ENCODE data around the gene PKHD1.

PKHD1 gene

GRCh38 chr6:51778666-51779065, 308.7 kb downstream of the PKHD1 start:
- no peak for DNase-seq

- DNase-seq: no peak
Observed at GRCh38 chr6:51777618-51778017, 309.8 kb downstream of the PKHD1 start.

DNA sequence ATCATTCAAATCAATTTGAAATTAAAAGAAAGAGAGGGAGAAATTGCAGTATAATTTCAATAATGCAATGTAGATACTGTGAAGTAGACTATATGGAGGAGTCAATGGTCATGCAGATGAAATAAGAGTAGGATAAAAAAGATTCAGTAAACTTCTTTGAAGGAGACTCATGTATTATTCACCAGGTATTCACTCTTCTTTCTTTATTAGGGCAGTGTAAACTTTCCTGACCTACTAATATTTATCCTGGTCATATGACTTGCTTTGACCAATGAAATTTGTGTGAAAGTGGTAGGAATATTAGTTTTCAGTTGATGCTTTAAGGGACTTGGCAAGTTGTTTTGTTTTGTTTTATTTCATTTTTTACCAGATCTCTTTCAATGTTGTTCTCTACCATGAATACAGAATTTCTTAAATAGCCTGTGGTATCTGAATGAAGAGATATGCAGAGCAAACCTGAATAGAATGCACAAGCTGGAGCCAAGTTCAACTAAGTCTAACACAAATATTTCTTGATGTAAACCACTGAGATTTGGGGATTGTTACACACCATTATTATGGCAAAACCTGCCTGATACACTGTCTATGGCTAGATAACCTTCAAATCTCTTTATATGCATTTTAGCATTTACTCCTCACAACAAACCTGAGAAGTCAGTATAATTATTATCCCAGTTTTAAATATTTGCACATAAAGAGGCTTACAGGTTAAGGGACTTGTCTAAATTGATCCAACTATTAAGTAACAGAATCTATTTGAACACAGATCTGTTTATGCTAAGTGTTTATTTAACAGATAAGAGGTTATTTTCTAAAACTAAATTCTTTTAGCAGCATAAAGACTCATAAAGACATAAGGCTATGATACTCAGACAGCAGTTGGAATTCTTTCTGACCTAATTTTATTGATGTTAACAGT, 311.2 kb downstream of the PKHD1 start:
- no peak for DNase-seq

DNA sequence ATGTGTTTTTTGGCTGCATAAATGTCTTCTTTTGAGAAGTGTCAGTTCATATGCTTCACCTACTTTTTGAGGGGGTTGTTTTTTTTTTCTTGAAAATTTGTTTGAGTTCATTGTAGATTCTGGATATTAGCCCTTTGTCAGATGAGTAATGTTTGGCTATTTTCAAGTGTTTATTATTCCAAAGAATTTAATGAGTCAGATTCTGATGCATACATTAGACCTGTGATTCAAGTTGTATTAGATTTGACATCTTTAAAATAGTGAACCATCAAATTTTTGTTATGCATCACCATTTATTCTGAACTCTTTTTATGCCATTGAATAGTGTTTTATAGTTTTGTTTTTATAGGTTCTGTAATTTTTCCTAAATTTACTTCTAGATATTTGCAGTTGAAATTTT, 319.3 kb downstream of the PKHD1 start:
- no peak for DNase-seq

DNA sequence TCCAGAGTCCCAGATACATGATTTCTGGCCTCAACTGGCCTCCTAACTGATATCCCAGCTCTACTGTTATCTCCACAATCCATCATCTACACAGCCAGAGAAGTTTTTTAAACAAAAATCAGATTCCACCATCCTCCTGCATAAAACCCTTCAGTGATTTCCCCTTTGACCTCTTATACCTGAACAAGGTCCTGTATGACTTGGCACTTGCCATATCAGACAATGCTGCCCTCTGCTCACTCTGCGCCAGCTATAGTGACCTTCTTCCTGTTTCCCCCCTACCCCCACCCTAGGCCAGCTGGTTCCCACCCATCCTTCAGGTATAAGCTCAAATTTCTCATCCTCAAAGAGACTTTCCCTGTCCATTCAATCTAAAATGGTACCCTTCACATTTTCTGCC, 322.2 kb downstream of the PKHD1 start:
- DNase-seq: no peak

GRCh38 chr6:51753635-51754034, 333.8 kb downstream of the PKHD1 start:
- no peak for DNase-seq

GRCh38 chr6:51743999-51744398, 343.4 kb downstream of the PKHD1 start:
- no peak for DNase-seq

DNA sequence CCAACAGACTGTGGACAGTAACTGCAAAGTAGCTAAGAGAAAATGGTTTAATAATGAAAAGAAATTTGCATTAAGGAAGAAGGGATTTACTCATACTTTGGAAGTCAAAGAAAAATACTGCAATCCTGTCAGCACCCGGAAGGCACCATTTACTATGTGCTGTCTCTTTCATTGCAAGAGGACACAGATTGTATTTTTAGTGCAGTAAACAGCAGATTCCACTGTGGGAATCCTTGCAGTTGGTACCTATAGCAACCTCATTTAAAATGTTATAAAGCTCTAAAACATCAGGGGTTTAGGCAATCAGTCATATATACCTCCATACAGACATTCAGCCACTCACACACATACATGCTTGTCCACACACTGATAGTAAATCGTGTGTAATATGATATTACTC, 346.8 kb downstream of the PKHD1 start:
- DNase-seq: no peak

DNA sequence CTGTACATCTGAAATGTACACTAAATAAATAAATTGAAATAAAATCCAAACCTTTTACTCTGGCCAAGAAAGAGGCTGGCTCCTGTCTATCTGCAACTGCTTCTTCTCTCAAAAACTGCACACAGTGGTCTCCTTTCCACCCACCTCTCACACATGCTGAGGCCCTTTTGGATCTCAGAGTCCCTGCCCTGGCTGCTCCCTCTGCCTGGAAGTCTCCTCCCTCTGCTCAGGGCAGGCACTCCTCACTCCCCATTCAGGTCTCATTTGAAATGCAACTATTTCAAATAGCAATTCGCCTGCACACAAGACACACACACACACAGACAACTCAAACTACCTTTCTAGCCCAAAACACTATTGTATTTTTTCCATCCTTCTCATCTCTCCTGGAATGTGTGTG, 348.8 kb downstream of the PKHD1 start:
- no peak for DNase-seq

GRCh38 chr6:51737580-51738360, 349.6 kb downstream of the PKHD1 start:
- no peak for DNase-seq

GRCh38 chr6:51725155-51725554, 362.3 kb downstream of the PKHD1 start:
- no peak for DNase-seq

DNA sequence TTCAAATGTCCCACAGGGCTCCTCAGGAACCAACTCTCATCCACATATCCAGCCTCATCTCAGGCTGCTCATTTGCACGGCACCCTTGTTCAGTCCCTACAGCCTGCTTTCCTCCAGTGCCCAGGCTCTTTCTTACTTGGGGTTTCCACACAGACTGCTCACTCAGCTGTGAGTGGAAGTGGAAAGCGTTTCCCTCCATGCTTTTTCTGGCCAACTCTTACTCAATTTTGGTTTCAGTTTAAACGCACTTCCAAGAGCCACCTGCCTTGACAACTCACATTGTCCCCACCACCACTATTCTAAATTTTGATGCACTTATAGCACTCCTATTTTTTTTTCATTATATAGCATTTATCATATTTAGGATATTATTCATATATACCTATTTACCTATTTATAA, 367.1 kb downstream of the PKHD1 start:
- DNase-seq: no peak

DNA sequence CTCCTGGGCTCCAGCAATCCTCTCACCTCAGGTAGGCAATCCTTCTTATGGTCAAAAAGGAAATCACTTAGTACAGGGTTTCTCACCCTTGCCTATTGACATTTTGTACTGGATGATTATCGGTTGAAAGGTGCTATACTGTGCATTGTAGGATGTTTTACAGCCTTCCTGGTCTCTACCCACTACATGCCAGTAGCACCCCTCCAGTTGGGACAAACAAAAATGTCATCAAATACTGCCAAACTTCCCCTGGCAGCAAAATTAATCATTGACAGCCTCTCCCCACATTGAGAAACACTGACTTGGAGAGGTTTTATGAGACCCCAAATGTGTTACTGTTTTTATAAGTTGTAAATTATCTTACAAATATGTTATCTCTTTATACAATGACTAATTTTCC, 368.1 kb downstream of the PKHD1 start:
- no peak for DNase-seq

DNA sequence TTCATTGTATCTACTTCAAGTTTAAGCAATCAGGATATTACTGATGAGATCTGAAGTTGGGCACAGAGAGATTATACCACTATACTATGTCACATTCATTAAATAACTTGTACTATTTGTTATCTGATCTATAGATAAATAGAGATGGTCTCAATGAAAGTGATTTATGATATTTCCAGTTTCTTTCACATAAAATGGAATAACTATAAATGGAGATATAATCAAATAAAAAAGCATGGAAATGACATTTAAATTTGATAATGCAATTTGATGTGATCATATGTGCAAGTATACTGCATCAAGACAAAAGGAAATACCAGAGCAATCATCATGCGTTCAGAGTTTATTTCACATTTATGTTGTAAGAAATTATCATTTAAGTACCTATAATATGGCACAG, 368.9 kb downstream of the PKHD1 start:
- DNase-seq: no peak

DNA sequence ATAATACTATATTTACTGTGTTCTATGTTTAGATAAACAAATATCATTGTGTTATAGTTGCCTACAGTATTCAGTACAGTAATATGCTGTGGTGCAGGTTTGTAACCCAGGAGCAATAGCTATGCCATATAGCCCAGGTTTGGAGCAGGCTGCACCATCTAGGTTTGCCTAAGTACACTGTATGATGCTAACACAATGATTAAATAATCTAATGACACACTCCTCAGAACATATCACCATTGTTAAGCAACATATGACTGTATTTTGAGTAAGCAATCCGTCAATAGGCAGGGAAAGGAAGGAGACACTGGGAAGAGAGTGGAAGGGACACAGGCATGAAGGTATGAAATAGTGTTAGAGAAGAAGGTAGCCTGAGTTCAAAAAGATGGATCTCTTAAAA, 369.9 kb downstream of the PKHD1 start:
- DNase-seq: no peak

GRCh38 chr6:51711876-51712275, 375.5 kb downstream of the PKHD1 start:
- no peak for DNase-seq

- DNase-seq: no peak
Observed at GRCh38 chr6:51706086-51706485, 381.3 kb downstream of the PKHD1 start.

DNA sequence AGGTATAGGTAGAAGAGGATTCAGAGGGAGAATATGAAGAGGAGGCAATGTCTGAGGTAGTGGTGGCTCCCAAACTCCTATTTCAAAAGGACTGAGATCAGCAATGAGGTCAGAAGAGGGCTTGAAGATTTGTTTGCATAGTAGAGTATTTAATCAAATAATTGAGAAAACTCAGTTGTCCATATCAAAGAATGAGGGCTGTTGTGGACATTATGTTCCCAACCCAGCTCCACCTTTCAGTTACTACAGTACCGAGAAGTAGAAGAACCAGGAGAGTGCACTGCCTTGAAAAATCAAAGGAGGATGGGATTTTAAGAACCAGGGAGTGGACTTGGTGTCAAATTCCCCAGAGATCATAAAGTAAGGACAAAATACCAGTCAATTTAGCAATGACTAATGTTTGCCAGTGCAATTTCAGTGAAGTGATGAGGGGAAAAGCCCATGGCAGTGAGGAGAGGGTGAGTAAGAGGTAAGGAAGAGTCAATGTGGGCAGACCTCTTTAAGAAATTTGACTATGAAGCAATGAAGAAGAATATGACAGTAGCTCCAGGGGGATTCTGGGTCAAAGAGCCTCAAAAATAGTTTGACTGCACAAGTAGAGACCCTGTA, 382.4 kb downstream of the PKHD1 start:
- DNase-seq: no peak

GRCh38 chr6:51702851-51703250, 384.6 kb downstream of the PKHD1 start:
- no peak for DNase-seq

GRCh38 chr6:51684603-51685002, 402.8 kb downstream of the PKHD1 start:
- DNase-seq: no peak

DNA sequence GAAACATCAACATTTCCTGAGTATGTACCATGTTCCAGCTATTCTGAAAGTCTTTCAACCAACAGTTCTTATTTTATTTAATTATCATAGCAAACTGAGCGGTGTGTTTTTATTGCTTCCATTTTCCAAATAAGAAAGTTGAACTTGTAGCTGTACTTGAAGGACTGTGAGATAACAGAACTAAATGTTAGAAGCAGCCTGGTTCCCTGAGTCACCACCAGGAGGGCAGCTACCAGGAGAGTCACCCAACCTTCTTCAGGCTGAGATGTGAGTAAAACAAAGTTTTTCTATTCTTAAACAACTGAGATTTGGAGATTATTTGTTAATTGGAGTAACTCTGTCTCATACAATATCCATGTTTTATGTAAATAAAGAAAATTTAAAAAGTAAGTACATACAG, 403.4 kb downstream of the PKHD1 start:
- DNase-seq: no peak

- DNase-seq: no peak
Observed at GRCh38 chr6:51678905-51679620, 408.4 kb downstream of the PKHD1 start.

DNA sequence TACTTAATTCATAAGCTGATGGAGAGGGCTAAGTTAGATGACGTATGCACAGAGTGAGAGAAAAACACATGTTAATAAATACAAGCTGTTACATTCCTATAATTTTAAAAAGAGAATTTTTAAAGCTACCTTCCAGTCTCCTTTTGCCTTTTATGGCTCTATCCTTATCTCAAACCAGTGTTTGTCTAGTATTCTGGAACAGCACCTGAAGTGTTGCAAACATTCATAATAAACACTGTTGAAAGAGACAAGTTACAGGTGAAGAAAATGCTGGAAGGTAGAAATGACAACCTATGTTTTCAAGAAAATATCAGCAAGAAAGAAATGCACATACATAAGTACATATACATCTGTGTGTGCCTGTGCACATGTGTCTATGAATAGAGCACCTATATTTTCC, 409.1 kb downstream of the PKHD1 start:
- DNase-seq: no peak
